Glomerular endothelial cell (primary cell): Measurements from ENCODE around the gene POU4F1. TPM values are rescaled to one million over a fixed set of nuclear protein-coding genes. Genes with fewer than 3 reads are reported as not detected.

Experiments
- DNase-seq: peaks from one replicate; pipeline ENCODE4 v3.0.0-alpha.2; 2011; ENCODE audit warnings: low read depth, low spot score; ENCODE audit errors: extremely low read depth
- total RNA-seq: library from RNA; depleted of rRNA; stranded (reverse); fragments of >200 nt; gene quantifications from 2 replicates; pipeline ENCODE4 v1.2.3, GENCODE V29; 2015

The POU4F1 gene
- total RNA-seq, 1 donor from 2014 or later, result 0.12 TPM

DNA sequence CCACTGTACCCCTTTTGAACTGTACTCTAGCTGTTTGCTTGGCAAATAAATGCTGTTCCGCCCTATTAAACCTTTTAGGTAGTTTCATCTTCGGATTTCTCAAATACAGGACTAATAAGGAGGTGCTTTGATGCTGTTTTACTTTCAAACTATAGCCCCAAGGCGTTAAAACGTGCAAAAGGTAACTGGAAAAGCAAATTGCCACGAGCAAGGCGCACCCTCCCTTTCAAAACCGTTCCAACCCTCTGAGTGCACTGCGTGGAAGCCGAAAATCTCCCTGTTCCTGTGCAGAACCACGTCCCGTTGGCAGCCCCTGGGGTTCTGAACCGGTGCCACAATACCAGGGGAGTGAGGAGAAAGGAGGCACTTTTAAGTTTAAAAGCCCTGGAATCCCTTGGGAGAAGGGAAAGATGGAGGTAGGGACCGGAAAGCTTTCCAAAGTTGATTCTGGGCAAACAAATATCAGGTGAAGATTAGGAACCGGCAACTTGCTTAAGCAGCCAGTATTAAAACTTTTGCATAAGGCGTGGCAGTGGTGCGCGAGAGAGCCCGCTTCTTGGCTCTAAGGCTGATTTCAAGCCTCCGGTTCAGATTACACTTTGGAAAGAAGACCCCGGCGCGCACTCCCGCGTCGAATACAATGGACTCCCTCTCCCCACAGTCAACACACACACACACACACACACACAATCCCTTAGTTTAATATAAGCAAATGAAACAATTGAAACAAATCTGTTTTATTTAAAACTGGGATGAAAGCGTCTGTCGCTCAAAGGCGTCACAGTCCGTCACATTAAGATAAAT is 9.5 kb downstream of the POU4F1 start:
- DNase-seq, result no peak

- DNase-seq, result no peak
Observed at GRCh38 chr13:78593129-78593528, 10.2 kb downstream of the POU4F1 start.

- DNase-seq, result no peak
Observed at GRCh38 chr13:78592584-78592983, 10.8 kb downstream of the POU4F1 start.

DNA sequence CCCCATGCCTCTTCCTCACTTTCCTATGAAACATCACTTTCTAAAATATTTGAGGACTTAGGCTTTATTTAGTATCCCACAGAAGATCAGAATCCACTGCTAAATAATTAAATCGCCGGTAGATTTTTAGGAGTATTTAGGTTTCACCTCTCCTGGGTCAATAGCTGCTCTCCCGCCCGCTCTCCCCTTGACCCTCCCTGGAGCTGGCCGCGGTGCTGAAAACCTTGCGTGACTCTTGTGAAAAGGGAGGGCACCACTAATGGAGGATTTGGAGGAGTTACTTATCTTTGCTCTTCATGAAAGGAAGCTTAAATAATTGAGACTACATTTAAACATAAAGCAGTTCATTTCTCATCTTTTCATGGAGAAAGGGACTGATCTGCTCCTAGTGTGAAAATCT is 14.1 kb downstream of the POU4F1 start:
- no peak for DNase-seq

GRCh38 chr13:78587395-78587794 is 16.0 kb downstream of the POU4F1 start:
- no peak for DNase-seq

- no peak for DNase-seq
Observed at GRCh38 chr13:78586706-78587105, 16.6 kb downstream of the POU4F1 start.

DNA sequence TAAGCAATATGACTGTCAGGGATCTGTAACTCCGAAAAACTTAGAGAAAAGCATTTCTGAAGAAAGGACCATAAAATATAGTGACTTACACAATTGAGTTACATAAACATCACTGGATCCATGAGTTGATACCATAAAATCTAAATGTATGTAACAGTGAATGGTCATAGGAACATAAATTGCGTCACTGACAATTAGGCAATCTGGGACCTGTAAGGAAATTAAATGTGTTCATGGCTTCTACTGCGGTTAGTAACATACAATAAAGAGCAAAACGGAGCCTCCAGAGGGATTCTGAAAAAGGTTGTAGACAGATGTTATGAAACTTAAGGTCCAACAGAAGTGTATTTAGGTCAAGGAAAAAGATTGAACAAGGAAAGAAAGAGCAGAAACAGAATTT is 27.1 kb downstream of the POU4F1 start:
- DNase-seq, result no peak

DNA sequence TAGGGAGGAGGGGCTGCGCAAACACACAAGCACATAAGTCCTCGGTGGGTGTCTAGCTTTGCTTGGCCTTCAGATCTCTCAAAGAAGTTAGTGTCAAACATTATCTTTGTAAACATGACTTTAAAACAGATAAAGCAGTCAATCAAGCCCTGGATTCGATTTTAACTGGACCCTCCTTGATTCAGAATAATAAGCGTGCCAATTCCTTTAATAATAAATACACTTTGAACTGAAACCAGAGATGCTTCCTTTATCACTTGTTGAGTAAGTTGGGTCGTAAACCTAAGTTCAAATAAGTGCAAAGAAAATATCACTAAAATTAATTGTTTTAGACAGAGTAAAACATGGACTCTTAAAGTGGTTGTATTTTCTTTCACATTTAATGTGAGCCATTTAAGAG is 30.9 kb downstream of the POU4F1 start:
- no peak for DNase-seq

GRCh38 chr13:78569029-78569428 is 34.3 kb downstream of the POU4F1 start:
- DNase-seq, result no peak

DNA sequence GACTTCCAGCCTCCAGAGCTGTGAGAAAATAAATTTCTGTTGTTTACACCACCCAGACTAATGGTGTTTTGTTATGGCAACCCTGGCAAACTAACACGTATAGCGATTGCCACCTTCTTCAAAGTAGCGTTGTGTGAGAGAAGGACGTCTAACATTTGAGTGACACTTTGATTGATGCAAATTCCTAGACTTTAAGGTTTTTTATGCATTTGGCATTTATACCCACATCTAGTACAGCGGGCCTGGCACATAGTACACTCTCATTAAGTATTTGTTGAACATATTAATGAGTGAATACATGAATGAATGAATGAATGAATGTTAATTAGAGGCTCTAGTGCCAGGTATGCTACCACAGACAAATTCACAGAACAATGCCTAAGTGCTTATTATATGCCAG is 36.7 kb downstream of the POU4F1 start:
- no peak for DNase-seq

- no peak for DNase-seq
Observed at GRCh38 chr13:78562237-78562889, 41.0 kb downstream of the POU4F1 start.

Other genes starting within 250 kb of the POU4F1 start
- gene OBI1, start 55.6 kb upstream of the POU4F1 start, total RNA-seq, result 8.9 and 11.8 TPM in 2 replicates